HepG2 (cell line): Measurements from ENCODE around the gene VSTM4. TPM values are rescaled to one million over a fixed set of nuclear protein-coding genes. Genes with fewer than 3 reads are reported as not detected.

Experiments used
- ATAC-seq: fragments of 200-7000 bp; cut with Tn5 transposase; 3 replicates; pipeline ENCODE4 v1.9.1; 2020; ENCODE audit warnings: mild to moderate bottlenecking, moderate library complexity
- BruUV-seq: library from RNA; stranded (reverse); fragments of 400-500 nt; replicated peaks from 2 replicates; lab custom pipeline; 2021; lab: Mats Ljungman, UMichigan
- CTCF ChIA-PET: fragments of 300-600 bp; formaldehyde crosslinking; extraction: SDS; loops from one replicate; lab custom pipeline; 2021; ENCODE audit warnings: low total read pairs, inconsistent platforms, low intra/inter-chr PET ratio; lab: Yijun Ruan, JAX
- POLR2A ChIA-PET: fragments of 350-600 bp; sonication (Branson Sonifier 250); formaldehyde crosslinking; loops from one replicate; lab custom pipeline; 2020; ENCODE audit warnings: antibody characterized with exemption, inconsistent platforms; lab: Yijun Ruan, JAX
- DNase-seq: peaks from one replicate; pipeline ENCODE4 v3.0.0-alpha.2; 2015; ENCODE audit warnings: low spot score
- FAIRE-seq: peaks from 3 replicates; lab custom pipeline; 2011; peaks lifted over from hg19 to GRCh38; lab: Jason Lieb, UNC
- H2AFZ ChIP-seq: one replicate; pipeline ENCODE4 v1.6.1; 2011; ENCODE audit warnings: low read length, inconsistent platforms
- H3K27ac ChIP-seq: fragments of 300-600 bp; 3 replicates; pipeline ENCODE4 v1.8.0; 2011; ENCODE audit warnings: mixed run types, mild to moderate bottlenecking, mixed read lengths, low read length, inconsistent platforms; ENCODE audit not compliant: insufficient read depth; ENCODE audit errors: extremely low read length
- H3K27me3 ChIP-seq, 2 experiments: fragments of 200-600 bp in 1 of 2; 2 replicates in 1 of 2; 3 replicates in 1 of 2; pipeline versions ENCODE4 v1.6.0 to v1.8.0; 2011; ENCODE audit warnings: low read length in 2 of 2, mild to moderate bottlenecking in 2 of 2, moderate library complexity in 2 of 2, inconsistent platforms in 1 of 2; ENCODE audit not compliant: insufficient read depth in 2 of 2, control insufficient read depth in 1 of 2
- H3K36me3 ChIP-seq, 2 experiments: fragments of 200-600 bp in 1 of 2; replicated peaks in 1 of 2; 2 replicates in 1 of 2; 3 replicates in 1 of 2; pipeline versions ENCODE4 v1.5.1 to v1.8.0; 2011; ENCODE audit warnings: low read length in 2 of 2, inconsistent platforms in 1 of 2; ENCODE audit not compliant: insufficient read depth in 2 of 2, control insufficient read depth in 1 of 2
- H3K4me1 ChIP-seq: 2 replicates; pipeline ENCODE4 v1.5.1; 2012; ENCODE audit warnings: low read length, inconsistent platforms; ENCODE audit not compliant: insufficient read depth
- H3K4me2 ChIP-seq: 2 replicates; pipeline ENCODE4 v1.6.0; 2011; ENCODE audit warnings: low read depth, low read length, inconsistent platforms
- H3K4me3 ChIP-seq, 3 experiments: fragments of 200-600 bp in 1 of 3; sonication (generic), shearing (Covaris generic) in 1 of 3; replicated peaks in 1 of 3; 2 replicates each; pipeline ENCODE4 v1.5.1; 2011 to 2016; ENCODE audit warnings: low read length in 3 of 3, inconsistent platforms in 2 of 3, low read depth in 2 of 3, mild to moderate bottlenecking in 2 of 3, control low read depth in 1 of 3, mixed read lengths in 1 of 3; ENCODE audit not compliant: insufficient read depth in 1 of 3
- H3K79me2 ChIP-seq: one replicate; pipeline ENCODE4 v1.6.1; 2011; ENCODE audit warnings: low read length, inconsistent platforms; ENCODE audit not compliant: insufficient read depth
- H3K9ac ChIP-seq: 2 replicates; pipeline ENCODE4 v1.6.0; 2011; ENCODE audit warnings: mild to moderate bottlenecking, low read depth, low read length, inconsistent platforms; ENCODE audit not compliant: insufficient read depth
- H3K9me3 ChIP-seq: 2 replicates; pipeline ENCODE4 v1.5.1; 2012; ENCODE audit warnings: mild to moderate bottlenecking, low read length
- H4K20me1 ChIP-seq: 2 replicates; pipeline ENCODE4 v1.6.0; 2011; ENCODE audit warnings: inconsistent platforms, mild to moderate bottlenecking, low read length, moderate library complexity; ENCODE audit not compliant: insufficient read depth
- KLF11 ChIP-seq: IDR thresholded peaks from 2 replicates; pipeline ENCODE4 v1.6.1; 2016; ENCODE audit warnings: missing compliant biosample characterization
- LBX2 ChIP-seq: sonication (generic); formaldehyde crosslinking; IDR thresholded peaks from 2 replicates; pipeline ENCODE4 v1.5.0; 2020; ENCODE audit warnings: missing genetic modification reagents, mild to moderate bottlenecking, borderline replicate concordance
- RFX1 ChIP-seq: fragments of 450-650 bp; IDR thresholded peaks from 2 replicates; pipeline ENCODE4 v1.6.1; 2017
- TBX3 ChIP-seq: fragments of 450-650 bp; IDR thresholded peaks from 2 replicates; pipeline ENCODE4 v1.6.1; 2017; ENCODE audit warnings: antibody characterized with exemption, mild to moderate bottlenecking, inconsistent platforms, borderline replicate concordance
- TEAD3 ChIP-seq: optimal IDR thresholded peaks from 2 replicates; pipeline ENCODE3; 2016; ENCODE audit warnings: borderline replicate concordance
- THRA ChIP-seq: sonication (generic); formaldehyde crosslinking; IDR thresholded peaks from 2 replicates; pipeline ENCODE4 v1.4.0; 2020; ENCODE audit warnings: missing genetic modification reagents, borderline replicate concordance
- ZBTB37 ChIP-seq: sonication (generic); formaldehyde crosslinking; IDR thresholded peaks from 2 replicates; pipeline ENCODE4 v1.4.0; 2020; ENCODE audit warnings: mild to moderate bottlenecking, missing genetic modification reagents
- ZBTB42 ChIP-seq: sonication (generic); formaldehyde crosslinking; IDR thresholded peaks from 2 replicates; pipeline ENCODE4 v1.5.0; 2020; ENCODE audit warnings: mild to moderate bottlenecking, missing genetic modification reagents
- ZNF318 ChIP-seq: sonication (generic); formaldehyde crosslinking; IDR thresholded peaks from 2 replicates; pipeline ENCODE4 v1.4.0; 2020; ENCODE audit warnings: mild to moderate bottlenecking, missing genetic modification reagents
- ZNF558 ChIP-seq: sonication (generic); formaldehyde crosslinking; IDR thresholded peaks from 2 replicates; pipeline ENCODE4 v1.9.0; 2022; ENCODE audit warnings: mild to moderate bottlenecking, missing genetic modification reagents, borderline replicate concordance
- ZSCAN12 ChIP-seq: sonication (generic); formaldehyde crosslinking; IDR thresholded peaks from 2 replicates; pipeline ENCODE4 v1.9.0; 2021; ENCODE audit warnings: mild to moderate bottlenecking, missing genetic modification reagents
- WGBS: methylation state at CpG from one replicate; pipeline ENCODE4 v1.1.6; 2017; ENCODE audit warnings: low lambda C conversion rate; 5-methylcytosine and 5-hydroxymethylcytosine counted together
- in situ Hi-C: cut with HindIII; loops from 2 replicates; pipeline ENCODE4 v1.10.0; 2017; ENCODE audit warnings: low pct_unique_long_range_greater_than_20kb; ENCODE audit not compliant: extremely low pct_ligation_motif_present
- intact Hi-C: fragments of 100-400 bp; cut with micrococcal nuclease; formaldehyde crosslinking; loops from one replicate; pipeline ENCODE4 v1.10.0; 2022; ENCODE audit not compliant: unreplicated experiment
- polyA plus RNA-seq, 8 experiments: library from polyadenylated mRNA; depleted of rRNA in 3 of 8; stranded (reverse) in 7 of 8; unstranded in 1 of 8; fragments of >200 nt; fragmentation: Illumina TruSeq in 4 of 8; extraction: Trizol in 4 of 8; gene quantifications; 2 replicates each; pipeline versions ENCODE4 v1.2.1 to v1.2.3, GENCODE V29; 2011 to 2016; ENCODE audit warnings: low read depth in 4 of 8, missing spikeins in 1 of 8, mixed read lengths in 1 of 8; ENCODE audit not compliant: insufficient read depth in 1 of 8
- total RNA-seq, 5 experiments: library from RNA; depleted of rRNA; stranded (reverse); fragments of >200 nt; fragmentation: Illumina TruSeq; extraction: Trizol; gene quantifications; 2 replicates each; pipeline ENCODE4 v1.2.3, GENCODE V29; 2016; ENCODE audit warnings: low read depth in 1 of 5
- TF ChIP-seq, protein P1 (sequence below): sonication (generic); formaldehyde crosslinking; IDR thresholded peaks from 2 replicates; pipeline ENCODE4 v1.8.0; 2022; ENCODE audit warnings: missing genetic modification reagents, mild to moderate bottlenecking, borderline replicate concordance

Gene VSTM4
- total and polyA plus RNA-seq, 2 of the 13 experiments (the other 11 are each of a cell fraction or from before 2014, with no cell fraction given), result not detected

GRCh38 chr10:49103761-49104160, 11.6 kb downstream of the VSTM4 start:
- ChIA-PET POLR2A (no interaction called here), CTCF (no interaction called here)
- BruUV-seq, result no TSS peak
- FAIRE-seq, result no peak
- DNase-seq, result no peak
- Histone ChIP-seq H3K79me2 (no peaks in the 10 kb centered on the region), H2AFZ (no peak overlapping the region), H3K4me2 (no peak overlapping the region), H3K9me3 (no peaks in the 10 kb centered on the region), H3K4me1 (no peaks in the 10 kb centered on the region), H4K20me1 (no peaks in the 10 kb centered on the region), H3K27ac (no peak overlapping the region), H3K9ac (no peak overlapping the region), H3K4me3 (no peak overlapping the region), H3K27me3 (no peaks in the 10 kb centered on the region; a peak in 1 of 5 replicates), H3K36me3 (no peaks in the 10 kb centered on the region)
- in situ Hi-C loops, result no loop called here
- ATAC-seq, result no peak
- TF ChIP-seq ZBTB37 (CRISPR knock-in tag) (no peak), TEAD3 (CRISPR knock-in tag) (no peak), LBX2 (no peak), THRA (CRISPR knock-in tag) (no peak), ZSCAN12 (CRISPR knock-in tag) (no peak), RFX1 (no peak), ZNF318 (CRISPR knock-in tag) (no peak), TBX3 (no peak), ZBTB42 (CRISPR knock-in tag) (no peak), ZNF558 (CRISPR knock-in tag) (no peak), KLF11 (CRISPR knock-in tag) (no peak)
- TF ChIP-seq, protein P1, sequence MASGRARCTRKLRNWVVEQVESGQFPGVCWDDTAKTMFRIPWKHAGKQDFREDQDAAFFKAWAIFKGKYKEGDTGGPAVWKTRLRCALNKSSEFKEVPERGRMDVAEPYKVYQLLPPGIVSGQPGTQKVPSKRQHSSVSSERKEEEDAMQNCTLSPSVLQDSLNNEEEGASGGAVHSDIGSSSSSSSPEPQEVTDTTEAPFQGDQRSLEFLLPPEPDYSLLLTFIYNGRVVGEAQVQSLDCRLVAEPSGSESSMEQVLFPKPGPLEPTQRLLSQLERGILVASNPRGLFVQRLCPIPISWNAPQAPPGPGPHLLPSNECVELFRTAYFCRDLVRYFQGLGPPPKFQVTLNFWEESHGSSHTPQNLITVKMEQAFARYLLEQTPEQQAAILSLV (CRISPR knock-in tag), result no peak
- intact Hi-C loops, result no loop called here
- WGBS, result 48% methylated on average over 4 of the region's 4 CpGs
